GM18507 (cell line): ENCODE data around the gene INPP4B.

Experiments used
- DNase-seq: peaks from one replicate; pipeline ENCODE4 v3.0.0; 2011; ENCODE audit warnings: low read depth; ENCODE audit not compliant: insufficient read length; ENCODE audit errors: extremely low spot score
- FAIRE-seq: peaks from 2 replicates; lab custom pipeline; 2011; peaks lifted over from hg19 to GRCh38; lab: Jason Lieb, UNC

Gene INPP4B

DNA sequence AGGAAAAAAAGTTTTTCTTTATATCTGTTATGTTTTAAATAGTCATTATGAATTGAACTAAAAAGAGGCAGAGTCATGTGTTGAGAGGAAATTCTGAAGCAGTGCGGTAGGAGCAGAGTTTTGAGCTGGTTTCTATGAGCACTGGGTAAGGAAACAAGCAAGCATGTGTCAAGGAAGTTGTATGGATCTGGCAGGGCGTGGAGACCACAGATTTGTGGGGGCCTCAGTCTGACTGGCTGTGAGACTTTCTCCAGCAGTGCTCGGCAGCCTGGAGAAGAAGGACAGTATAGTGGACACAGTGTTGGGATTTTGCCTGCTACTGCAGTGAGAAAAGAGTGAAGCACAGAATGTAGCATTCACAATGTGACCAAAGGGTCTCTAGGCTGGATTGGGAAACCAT lies 399.1 kb downstream of the INPP4B start:
- FAIRE-seq, result no peak
- no peak for DNase-seq

DNA sequence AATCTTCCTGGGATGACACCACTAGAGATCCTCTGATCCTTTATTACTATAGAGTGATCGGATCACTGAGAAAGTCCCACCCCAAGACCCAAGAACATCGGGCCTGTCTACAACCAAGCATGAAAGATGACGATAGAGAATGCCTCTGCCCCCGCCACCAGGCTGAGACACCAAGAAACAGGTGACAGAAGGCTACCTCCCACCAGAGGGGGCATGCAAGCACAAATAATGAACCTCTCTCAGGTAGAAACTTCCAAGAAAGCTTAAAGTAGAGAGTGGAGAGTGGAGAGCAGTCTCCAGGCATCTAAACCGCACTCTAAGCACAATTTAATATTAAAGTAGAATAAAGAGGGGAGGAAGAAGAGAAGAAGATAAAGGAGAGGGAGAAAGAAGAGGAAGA lies 402.6 kb downstream of the INPP4B start:
- DNase-seq, result no peak
- FAIRE-seq, result no peak

DNA sequence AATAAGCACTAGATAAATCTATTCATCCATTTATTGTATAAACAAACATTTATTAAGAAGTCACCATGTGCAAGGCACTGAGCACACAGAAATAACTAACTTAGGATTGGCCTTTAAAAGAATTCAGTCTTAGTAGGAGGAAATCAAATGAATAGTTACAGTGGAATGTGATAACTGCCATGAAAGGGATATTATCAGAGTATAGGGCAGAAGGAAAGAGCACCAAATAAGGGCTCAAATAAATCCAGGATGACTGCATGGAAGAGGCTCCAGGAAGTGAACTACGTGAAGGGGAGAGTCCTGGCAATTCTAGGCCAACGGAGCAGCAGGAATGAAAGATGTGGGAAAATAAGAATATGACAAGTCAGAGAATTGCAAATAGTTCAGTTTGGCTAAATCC lies 406.0 kb downstream of the INPP4B start:
- no peak for DNase-seq
- FAIRE-seq, result no peak

DNA sequence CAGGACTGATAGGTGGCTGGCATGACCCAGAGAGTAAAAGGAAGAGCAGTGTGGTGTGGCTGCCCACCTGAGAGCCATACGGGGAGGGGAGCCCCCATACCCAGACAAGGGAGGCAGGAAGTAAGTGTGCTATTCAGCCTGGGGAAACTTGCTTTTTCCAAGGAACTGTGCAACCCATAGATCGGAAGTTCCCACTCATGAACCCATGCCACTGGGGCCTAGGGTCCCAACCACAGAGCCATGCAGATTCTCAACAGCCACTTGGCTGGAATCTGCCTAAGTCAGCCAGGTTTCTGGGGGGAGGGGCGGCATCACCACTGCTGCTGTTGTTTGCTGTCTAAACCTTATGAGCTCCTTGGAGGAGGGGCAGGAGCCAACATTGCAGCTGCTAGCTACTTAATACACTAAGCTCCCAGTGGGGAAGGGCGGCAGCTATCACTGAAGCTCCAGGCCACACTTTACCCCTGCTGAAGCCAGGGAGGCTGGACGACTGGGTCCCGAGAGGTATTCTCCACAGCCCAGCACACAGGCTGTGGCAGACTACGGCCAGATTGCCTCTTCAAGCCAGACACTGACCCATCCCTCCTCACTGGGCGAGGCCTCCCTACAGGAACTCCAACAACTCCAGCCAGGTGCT lies 410.4 kb downstream of the INPP4B start:
- no peak for DNase-seq
- FAIRE-seq, result no peak

DNA sequence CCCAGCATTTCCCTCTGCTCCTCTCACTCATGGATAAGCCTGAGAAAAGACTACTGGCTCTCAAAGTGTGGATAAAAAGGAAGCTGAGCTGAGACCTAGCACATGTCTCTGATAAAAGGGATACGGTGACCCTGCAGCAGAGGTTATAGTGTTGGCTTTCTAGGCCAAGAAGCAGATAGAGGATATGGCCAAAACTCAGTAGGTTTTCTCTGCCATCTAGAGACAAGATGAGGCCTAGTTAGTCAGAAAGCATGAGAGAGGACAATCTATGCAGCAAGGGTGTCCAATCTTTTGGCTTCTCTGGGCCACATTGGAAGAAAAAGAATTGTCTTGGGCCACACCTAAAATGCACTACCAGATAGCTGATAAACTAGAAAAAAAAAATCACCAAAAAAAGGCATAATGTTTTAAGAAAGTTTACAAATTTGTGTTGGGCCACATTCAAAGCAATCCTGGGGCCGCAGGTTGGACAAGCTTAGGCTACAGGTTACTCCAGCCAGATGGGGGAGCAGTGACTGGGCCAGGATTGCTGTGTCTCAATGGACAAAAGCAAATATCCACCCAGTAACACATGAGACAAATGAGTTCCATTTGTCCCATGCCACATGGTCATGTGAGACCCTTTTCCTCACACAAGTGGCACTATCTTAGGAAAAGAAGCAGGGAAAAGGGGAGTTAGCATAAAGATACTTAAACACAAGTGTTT lies 411.4 kb downstream of the INPP4B start:
- no peak for DNase-seq
- no peak for FAIRE-seq

DNA sequence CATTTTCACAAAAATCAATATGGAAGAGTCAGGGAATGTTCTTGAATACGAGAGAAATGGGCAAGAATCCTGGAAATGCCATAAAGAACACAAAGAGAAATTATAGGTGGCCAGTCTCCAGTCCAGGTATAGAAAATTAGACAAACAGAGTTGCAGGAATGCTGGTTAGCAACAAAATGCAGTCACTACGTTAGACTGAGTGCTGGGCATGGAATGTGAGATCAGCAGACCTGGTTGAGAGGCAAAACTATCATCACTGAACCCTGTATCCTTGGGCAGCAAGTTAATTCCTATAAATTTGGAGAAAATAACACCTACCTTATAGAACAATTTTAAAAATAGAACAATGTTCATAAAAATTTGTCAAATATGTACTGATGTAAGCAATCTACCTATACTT lies 417.4 kb downstream of the INPP4B start:
- DNase-seq (no peak), FAIRE-seq (no peak)

DNA sequence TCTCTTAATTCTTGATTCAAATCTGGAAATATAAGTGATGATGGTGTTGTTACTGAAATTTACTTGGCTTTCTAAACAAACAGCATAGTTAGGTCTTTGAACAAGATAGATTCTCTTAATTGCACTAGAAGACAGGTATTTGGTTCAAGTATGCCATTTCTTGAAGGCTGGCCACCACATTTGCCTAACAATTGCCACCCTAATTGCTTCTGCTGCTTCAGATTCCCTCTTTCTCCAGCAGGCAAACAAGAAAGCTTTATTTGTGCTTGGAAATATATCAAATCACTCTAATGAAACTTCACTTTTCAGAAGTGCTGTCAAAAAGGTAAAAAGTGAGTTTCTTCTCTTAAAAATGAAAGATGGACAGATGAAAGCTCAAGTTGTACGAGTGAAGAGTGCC lies 418.6 kb downstream of the INPP4B start:
- DNase-seq (no peak), FAIRE-seq (no peak)

DNA sequence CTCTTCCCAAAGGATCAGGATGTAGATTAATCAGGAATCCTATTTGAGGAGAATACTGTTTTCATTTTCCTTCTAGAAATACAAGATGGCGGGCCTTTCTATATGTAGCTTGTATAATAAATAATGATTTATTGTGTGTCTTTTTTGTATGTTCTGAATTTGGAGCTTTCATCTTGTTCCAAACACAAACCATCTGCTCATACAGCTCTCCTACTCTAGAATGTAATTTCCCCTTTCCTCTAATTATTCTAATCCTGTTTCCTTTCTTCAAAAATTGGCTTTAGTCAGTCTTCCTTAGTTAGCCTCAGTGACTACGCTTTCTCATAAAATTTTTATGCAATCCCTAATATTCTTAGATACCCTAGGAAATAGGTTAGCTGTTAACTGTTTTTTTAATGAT lies 422.2 kb downstream of the INPP4B start:
- no peak for FAIRE-seq

DNA sequence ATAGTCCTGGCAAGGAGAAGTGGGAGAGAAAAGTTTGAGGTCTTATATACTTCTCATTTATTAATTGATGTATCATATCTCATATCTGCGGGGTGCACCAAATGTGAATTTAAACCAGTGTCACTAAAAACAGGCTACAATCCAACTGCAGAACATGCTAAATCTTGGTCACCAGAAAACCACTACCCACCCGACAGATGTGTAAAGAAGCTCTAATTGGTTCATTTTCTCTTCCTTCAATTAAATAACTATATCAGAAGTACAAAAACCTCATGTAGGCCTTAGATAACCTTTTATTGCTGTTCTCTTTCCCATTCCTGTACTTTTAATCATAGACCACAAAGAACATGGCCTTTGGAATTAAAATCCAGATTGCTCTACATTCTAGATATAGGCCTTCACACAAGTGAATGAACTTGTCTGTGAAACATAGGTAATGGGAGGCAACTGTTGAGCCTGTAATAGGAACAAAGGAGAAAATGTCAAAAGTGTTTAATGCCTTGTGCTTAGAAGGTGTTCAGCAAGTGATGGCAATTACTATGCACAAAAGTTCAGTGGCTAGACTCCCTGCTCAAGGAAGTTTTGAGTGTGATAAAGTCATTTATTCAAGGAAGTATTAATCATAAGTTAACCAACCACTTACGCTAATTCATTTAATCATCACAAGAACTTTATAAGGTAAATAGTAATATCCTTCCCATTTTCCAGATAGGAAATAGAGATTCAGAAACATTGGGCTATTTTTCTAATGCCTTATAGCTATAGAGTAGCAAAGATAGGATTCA lies 425.6 kb downstream of the INPP4B start:
- DNase-seq (no peak), FAIRE-seq (no peak)

More for the DNA sequence above, 422.2 kb downstream of the INPP4B start:
- DNase-seq, result no peak

DNA sequence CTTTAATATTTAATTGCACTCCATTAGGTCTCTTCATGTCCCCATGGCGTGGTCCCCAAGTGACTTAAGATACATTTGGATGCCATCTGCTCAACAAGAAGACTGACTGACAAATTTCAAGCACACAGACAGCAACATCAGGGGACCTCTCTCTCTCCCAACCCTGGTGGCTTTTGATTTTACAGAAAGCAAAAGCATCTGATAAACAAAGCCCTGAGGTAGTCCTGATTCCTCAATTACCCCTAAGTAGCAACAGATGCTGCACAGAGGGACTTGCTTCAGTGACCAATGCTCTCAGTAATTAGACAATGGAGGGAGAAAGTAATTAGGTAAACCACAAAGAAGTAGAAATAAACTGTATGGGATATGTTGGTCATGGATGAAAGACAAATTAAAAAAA lies 426.4 kb downstream of the INPP4B start:
- no peak for DNase-seq
- no peak for FAIRE-seq

DNA sequence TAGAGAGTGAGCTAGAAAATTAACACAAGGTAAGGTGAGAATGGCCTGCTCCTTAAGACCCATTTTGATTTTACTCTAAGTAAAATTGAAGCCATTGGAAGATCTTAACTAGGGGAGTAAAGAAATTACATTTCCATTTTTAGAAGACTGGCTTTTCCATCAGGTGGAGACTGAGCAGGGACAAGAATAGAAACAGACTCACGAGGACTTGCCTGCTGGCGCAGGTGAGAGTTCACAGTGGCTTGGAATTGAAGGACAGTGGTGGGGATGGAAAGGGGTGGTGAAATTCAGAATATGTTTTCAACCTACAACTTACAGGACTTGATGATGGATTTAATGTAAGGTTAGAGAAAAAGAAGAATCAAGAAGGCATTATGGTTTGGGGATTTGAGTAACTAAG lies 427.4 kb downstream of the INPP4B start:
- DNase-seq, result no peak
- no peak for FAIRE-seq

DNA sequence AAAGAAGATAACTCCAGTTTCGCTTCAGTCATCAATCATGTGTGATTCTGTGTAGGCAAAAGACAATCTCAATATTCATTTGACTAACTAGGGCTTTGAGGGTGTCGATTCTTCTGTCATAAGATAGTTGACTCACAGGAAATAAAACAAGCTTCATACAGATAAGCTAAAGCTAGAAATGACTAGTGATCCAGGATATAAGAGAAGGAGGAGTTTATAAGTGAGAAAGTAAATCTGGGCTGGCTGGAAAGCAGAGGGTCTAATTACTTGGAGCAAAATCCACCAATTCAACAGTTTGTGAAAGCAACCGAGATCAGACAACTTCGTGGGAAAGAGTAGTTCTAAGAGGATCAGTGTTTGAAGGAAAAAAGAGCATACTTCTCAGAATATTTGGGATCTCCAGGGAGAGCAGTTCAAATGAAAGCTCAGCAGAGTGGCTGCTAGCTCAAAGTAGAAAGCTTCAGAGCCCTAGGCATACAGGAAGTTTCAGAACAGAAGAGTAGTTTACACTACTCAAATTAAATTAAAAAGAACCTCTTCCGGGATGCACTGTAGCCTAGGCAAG lies 429.3 kb downstream of the INPP4B start:
- DNase-seq, result no peak
- no peak for FAIRE-seq

DNA sequence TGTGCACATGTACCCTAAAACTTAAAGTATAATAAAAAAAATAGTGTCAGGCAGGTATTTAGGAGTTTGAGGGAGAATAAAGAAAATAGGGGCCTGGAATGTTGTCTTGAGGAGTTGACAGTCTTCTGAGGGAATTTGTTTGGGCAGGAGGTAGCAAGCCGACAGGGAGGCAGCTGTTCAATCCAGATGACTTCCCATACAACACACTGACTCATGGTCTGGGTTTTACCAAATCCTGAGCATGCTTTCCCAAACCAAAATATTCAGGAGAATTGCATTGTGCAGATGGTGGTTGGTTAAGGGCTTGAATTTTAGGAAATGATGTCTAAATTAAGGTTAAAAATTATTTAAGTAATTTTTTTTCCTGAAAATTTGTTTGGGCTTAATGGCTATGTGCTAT lies 430.0 kb downstream of the INPP4B start:
- DNase-seq, result no peak
- FAIRE-seq, result no peak

DNA sequence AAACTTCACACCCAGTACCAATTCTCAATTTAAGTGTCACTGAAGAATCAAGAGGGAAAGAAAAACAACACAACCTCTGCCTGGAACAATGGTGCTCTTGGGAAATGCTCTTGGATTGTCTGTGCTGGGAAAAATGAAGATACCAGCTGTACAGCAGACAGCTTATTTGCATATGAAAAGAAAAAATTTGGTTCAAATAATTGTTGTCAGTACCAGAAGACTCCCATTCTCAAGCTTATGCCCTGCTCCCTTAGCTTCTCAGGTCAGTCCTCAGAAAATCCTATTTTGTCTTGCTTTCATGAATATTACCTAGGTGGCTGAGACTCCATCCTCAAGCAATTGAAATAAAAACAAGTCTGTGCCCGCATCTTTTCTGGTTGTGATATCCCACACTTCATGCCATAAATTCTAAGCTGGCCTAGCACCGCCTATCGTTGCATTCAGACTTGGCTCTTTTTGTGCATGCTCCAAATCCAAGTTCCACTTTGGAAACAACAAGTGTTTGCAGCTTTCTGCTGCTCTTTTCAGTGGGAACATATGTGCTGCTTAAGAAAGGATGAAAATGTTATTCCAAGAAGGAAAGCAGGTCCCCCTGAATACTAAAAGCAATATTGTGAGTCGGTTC lies 431.6 kb downstream of the INPP4B start:
- DNase-seq (no peak), FAIRE-seq (no peak)

DNA sequence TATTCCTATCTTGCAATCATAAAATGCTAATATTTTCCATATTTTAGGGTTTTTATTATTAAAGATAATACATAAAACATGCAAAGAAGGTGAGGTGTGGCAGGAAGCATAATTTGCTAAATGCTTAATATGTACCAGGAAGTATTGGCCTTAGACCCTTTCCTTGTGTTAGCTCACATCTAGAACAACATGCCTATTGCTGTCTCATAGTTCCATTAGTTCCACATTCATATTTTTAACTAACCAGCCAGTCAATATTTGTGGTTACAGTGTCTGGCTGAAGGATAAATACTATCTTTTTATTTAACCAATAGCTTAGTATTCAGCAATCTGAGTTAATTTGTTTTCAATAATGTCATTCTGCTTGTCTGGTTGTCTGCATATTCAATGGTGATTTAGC lies 432.6 kb downstream of the INPP4B start:
- DNase-seq (no peak), FAIRE-seq (no peak)

DNA sequence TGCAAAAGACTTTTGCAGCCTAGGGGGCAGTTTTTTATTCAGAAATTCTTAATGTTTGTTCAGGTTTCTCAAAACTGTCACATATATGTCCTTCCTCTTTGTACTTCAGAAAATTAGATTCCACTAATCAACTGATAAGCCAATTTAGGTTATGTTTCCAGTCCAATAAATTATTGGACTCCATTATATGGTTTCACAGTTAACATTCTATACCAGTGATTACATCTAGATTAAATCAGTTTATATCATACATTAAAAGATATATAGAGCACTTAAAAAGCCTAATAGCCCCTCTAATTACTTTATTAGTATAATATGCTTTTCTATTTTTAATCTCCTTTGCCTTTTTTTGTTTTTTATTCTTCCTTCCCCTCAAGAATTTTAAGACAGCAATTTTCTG lies 434.1 kb downstream of the INPP4B start:
- DNase-seq, result no peak
- FAIRE-seq, result no peak

DNA sequence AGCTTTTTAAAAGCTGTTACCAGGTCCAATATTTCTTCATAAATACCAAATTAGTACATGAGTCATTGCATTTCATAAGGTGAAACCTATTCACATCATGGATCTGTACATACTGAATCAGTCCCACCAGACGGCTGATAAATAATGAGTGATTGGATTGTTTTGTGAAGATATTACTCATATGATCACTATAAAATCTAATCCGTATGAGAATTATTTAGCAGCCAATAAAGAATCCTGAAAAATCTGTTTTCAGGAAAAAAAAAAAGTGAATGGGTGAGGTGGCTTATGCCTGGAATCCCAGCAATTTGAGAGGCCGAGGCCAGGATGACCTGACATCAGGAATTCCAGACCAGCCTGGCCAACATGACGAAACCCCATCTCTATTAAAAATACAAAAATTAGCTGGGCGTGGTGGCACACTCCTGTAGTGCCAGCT lies 438.1 kb downstream of the INPP4B start:
- DNase-seq, result no peak
- FAIRE-seq, result no peak

DNA sequence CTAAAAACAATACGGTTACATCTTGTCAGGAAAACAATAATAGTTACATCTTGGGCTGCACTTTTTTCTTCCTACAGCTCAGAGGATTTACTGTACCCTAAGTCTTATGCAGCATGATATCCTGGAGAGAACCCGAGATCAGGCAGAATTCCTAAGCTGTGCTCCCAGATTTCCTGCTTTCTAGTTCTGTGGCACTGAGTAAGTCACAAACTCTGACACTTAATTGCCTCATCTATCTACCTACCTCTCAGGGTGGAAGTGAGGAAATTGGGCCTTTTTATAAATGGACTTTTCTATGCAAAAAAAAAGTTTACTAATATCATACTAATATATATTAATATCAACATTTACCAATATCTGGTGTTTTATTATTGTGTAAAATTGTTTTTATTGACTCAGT lies 438.5 kb downstream of the INPP4B start:
- no peak for FAIRE-seq
- DNase-seq, result no peak

DNA sequence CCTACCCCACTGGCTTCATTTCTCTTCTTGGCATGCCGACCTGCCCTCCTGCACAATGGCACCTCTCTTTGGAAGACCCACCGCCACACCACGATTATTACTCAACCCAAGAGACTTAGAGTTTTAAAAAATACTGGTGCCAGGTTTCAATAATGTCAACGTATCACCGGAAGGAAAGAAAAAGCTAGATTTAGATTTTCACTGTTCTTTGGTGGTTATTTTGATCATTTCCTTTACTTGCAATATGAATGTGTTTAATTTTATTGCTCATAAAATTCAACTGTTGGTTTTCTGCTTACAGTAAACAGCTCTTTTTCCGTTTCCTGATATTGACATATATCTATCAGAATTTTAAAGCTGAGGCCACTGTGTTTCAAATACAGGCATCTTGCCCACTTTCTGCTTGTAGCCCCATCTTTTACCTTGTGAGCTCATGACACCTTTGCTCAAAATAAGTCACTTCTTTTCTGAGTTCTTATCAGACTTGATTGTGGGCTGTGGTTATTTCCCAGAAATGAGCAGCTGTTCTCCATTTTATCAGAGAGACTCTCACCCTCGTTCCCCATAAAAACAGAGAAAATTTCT lies 439.1 kb downstream of the INPP4B start:
- DNase-seq (no peak), FAIRE-seq (no peak)

DNA sequence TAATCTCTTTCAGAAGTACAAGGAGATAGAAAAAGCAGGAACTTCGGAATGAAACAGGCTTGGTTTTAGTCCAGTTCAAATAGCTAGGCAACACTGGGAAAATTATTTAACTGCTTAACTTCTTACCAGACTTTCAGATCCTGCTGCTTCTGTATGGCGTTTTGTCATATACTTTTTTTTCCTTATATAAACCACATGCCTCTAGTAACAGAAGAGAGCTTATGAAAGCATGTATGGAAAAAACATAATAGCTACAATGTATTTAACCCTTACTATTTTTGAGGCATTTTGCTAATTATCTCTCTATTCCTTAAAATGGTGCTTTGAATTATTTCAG lies 439.6 kb downstream of the INPP4B start:
- DNase-seq (no peak), FAIRE-seq (no peak)
